Suprapubic skin (tissue), 3 donors: ENCODE data around the gene SPATS2L.

Experiments
- EP300 ChIP-seq: sonication (generic); formaldehyde crosslinking; IDR thresholded peaks from one replicate; pipeline ENCODE4 v1.6.1; 2017; ENCODE audit warnings: antibody characterized with exemption
- POLR2A ChIP-seq, 2 donors: fragments of 450-650 bp; IDR thresholded peaks; one replicate each; pipeline ENCODE4 v1.6.1; 2017; ENCODE audit warnings: antibody characterized with exemption in 2 of 2, mild to moderate bottlenecking in 2 of 2, moderate library complexity in 2 of 2
- TF ChIP-seq, protein P1 (sequence below), 2 donors: fragments of 200-600 bp in 1 of 2; fragments of 450-650 bp in 1 of 2; sonication (generic) in 1 of 2; IDR thresholded peaks; one replicate each; pipeline ENCODE4 v1.5.1; 2016 to 2019; ENCODE audit warnings: antibody characterized with exemption in 2 of 2, mild to moderate bottlenecking in 1 of 2, moderate library complexity in 1 of 2

DNA sequence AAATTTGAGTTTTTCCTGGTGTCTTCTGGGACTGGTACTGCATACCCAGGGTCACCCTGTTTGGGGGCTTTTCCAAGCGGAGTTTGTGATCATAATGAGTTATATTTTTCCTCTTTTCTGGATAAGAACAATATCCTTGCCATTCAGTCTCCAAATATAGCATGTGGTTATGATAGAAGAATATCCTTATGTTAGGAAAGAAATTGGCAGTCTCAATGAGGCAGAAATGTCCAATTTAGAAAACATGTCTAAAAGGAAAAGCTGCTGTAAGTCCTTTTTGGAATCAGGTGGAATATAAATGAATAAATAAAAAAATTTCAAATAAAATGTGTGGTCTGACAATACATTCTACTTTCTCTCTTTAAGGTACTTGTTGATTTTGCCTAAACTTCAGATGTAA, 36.2 kb downstream of the SPATS2L start:
- TF ChIP-seq, protein P1, sequence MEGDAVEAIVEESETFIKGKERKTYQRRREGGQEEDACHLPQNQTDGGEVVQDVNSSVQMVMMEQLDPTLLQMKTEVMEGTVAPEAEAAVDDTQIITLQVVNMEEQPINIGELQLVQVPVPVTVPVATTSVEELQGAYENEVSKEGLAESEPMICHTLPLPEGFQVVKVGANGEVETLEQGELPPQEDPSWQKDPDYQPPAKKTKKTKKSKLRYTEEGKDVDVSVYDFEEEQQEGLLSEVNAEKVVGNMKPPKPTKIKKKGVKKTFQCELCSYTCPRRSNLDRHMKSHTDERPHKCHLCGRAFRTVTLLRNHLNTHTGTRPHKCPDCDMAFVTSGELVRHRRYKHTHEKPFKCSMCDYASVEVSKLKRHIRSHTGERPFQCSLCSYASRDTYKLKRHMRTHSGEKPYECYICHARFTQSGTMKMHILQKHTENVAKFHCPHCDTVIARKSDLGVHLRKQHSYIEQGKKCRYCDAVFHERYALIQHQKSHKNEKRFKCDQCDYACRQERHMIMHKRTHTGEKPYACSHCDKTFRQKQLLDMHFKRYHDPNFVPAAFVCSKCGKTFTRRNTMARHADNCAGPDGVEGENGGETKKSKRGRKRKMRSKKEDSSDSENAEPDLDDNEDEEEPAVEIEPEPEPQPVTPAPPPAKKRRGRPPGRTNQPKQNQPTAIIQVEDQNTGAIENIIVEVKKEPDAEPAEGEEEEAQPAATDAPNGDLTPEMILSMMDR (IDR thresholded peaks at IDR 0.05): no peak
- no peak for TF ChIP-seq POLR2A (IDR thresholded peaks at IDR 0.05)
- TF ChIP-seq EP300: no peak
